ENCODE measurements around the gene SERPINB7. TPM values are rescaled to one million over a fixed set of nuclear protein-coding genes. Genes with fewer than 3 reads are reported as not detected.

The SERPINB7 gene
- total RNA-seq, 1 experiment from 2014 or later: 74.5 TPM

DNA sequence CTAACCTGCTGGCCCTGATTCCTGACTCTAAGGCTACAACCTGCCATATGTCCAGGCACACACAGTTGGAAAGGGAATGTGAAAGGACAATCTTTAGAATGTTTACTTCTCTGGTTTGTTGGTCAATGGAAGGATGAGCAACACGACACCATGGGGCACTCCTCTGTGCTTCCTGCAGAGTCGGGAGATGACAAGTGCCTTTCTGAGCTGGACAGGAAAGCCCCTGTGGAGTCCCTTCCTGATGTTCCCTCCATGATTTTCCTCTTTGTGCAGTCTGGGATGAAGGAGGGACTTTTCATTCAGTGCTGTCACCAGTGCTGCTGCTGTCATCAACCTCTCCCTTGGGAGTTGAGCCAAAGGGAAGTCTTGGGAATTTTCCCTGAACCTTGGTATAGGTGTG lies 22.6 kb upstream of the SERPINB7 start:
- Histone ChIP-seq H3K36me3 (ENCODE audit: low read depth, low read length) (no peaks in the 10 kb centered on the region), H3K9me2 (replicated peaks; ENCODE audit: low read length) (no peaks in the 10 kb centered on the region), H3K9me3 (ENCODE audit: low read length) (no peaks in the 10 kb centered on the region), H3K4me2 (ENCODE audit: low read length) (no peak overlapping the region), H3K4me1 (ENCODE audit: insufficient read depth, low read length) (no peaks in the 10 kb centered on the region; the same call in 1 of the 2 replicates), H3F3A (ENCODE audit: low read length, unreplicated experiment) (no peaks in the 10 kb centered on the region), H2AFZ (ENCODE audit: low read length) (no peak overlapping the region), H3K4me3 (ENCODE audit: low read length) (no peak overlapping the region), H3K79me2 (ENCODE audit: low read length) (no peaks in the 10 kb centered on the region), H3K9ac (ENCODE audit: low read length) (no peak overlapping the region), H3K27me3 (ENCODE audit: low read length) (no peaks in the 10 kb centered on the region), H3K27ac (ENCODE audit: low read length) (no peak overlapping the region), H4K20me1 (ENCODE audit: low read length) (no peaks in the 10 kb centered on the region)
- DNase-seq: no peak
- POLR2A ChIA-PET (ENCODE audit: unreplicated experiment): no interaction called here
- BruUV-seq (replicated peaks): no TSS peak
- TF ChIP-seq EZH2 (IDR thresholded peaks at IDR 0.05; ENCODE audit: low read length, unreplicated experiment) (no peak), EZH2phosphoT487 (IDR thresholded peaks at IDR 0.05; ENCODE audit: borderline replicate concordance, low read length) (no peak)
- ATAC-seq: no peak
- CTCF ChIA-PET: no interaction called here
- intact Hi-C loops (cut with micrococcal nuclease): no loop called here

DNA sequence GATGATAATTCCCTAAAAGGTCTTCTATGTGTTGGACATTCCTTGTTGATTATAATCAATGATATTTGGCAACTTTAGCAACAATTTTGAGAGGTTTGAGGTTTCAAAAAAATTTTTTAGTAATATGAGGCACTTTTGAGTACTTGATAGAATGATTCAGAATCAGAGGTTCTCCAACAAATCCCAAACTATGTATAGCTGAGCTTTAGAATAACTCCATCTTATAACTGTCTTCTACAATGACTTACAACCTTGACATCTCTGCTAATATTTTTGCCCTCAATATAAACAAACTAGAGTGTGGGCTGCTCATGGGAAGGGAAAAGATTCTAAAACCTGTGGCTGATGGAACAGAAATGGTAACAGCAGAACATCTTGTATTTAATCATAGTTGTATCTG lies 21.5 kb upstream of the SERPINB7 start:
- no peak overlapping the region for H3K27ac ChIP-seq (ENCODE audit: low read length)
- intact Hi-C loops (cut with micrococcal nuclease): no loop called here
- no peaks in the 10 kb centered on the region for H3K79me2 ChIP-seq (ENCODE audit: low read length)
- no TSS peak for BruUV-seq (replicated peaks)
- H3K9ac ChIP-seq (ENCODE audit: low read length): no peak overlapping the region
- H3K4me3 ChIP-seq (ENCODE audit: low read length): no peak overlapping the region
- no peak overlapping the region for H2AFZ ChIP-seq (ENCODE audit: low read length)
- CTCF ChIA-PET: no interaction called here
- no peak for ATAC-seq
- no peaks in the 10 kb centered on the region for H3F3A ChIP-seq (ENCODE audit: low read length, unreplicated experiment)
- DNase-seq: no peak
- H3K4me2 ChIP-seq (ENCODE audit: low read length): no peak overlapping the region
- TF ChIP-seq, protein P1, sequence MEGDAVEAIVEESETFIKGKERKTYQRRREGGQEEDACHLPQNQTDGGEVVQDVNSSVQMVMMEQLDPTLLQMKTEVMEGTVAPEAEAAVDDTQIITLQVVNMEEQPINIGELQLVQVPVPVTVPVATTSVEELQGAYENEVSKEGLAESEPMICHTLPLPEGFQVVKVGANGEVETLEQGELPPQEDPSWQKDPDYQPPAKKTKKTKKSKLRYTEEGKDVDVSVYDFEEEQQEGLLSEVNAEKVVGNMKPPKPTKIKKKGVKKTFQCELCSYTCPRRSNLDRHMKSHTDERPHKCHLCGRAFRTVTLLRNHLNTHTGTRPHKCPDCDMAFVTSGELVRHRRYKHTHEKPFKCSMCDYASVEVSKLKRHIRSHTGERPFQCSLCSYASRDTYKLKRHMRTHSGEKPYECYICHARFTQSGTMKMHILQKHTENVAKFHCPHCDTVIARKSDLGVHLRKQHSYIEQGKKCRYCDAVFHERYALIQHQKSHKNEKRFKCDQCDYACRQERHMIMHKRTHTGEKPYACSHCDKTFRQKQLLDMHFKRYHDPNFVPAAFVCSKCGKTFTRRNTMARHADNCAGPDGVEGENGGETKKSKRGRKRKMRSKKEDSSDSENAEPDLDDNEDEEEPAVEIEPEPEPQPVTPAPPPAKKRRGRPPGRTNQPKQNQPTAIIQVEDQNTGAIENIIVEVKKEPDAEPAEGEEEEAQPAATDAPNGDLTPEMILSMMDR (conservative IDR thresholded peaks at IDR 0.05; ENCODE audit: low read depth, low read length): no peak
- TF ChIP-seq EZH2phosphoT487 (IDR thresholded peaks at IDR 0.05; ENCODE audit: borderline replicate concordance, low read length): no peak
- TF ChIP-seq EZH2 (IDR thresholded peaks at IDR 0.05; ENCODE audit: low read length, unreplicated experiment): no peak
- no peaks in the 10 kb centered on the region for H3K9me3 ChIP-seq (ENCODE audit: low read length)
- no peaks in the 10 kb centered on the region for H3K9me2 ChIP-seq (replicated peaks; ENCODE audit: low read length)
- no peaks in the 10 kb centered on the region for H3K27me3 ChIP-seq (ENCODE audit: low read length)
- no peaks in the 10 kb centered on the region for H4K20me1 ChIP-seq (ENCODE audit: low read length)
- no peaks in the 10 kb centered on the region for H3K36me3 ChIP-seq (ENCODE audit: low read depth, low read length)
- POLR2A ChIA-PET (ENCODE audit: unreplicated experiment): interaction anchor here (0.7 kb wide), 1 partner anchor 92 kb away, joined by 3 read pairs; no protein-coding TSS in a partner anchor
- no peaks in the 10 kb centered on the region; the same call in 1 of the 2 replicates for H3K4me1 ChIP-seq (ENCODE audit: insufficient read depth, low read length)

GRCh38 chr18:63757541-63757940 lies 17.7 kb upstream of the SERPINB7 start:
- POLR2A ChIA-PET (ENCODE audit: unreplicated experiment): no interaction called here
- no peak for ATAC-seq
- H3F3A ChIP-seq (ENCODE audit: low read length, unreplicated experiment): peaks cover 8% of the 10 kb centered on the region

More at GRCh38 chr18:63757541-63757940, 17.7 kb upstream of the SERPINB7 start:
- Histone ChIP-seq H3K79me2 (ENCODE audit: low read length) (no peaks in the 10 kb centered on the region), H4K20me1 (ENCODE audit: low read length) (no peaks in the 10 kb centered on the region), H3K4me3 (ENCODE audit: low read length) (no peak overlapping the region), H3K9ac (ENCODE audit: low read length) (no peak overlapping the region), H3K4me2 (ENCODE audit: low read length) (no peak overlapping the region), H3K27me3 (ENCODE audit: low read length) (no peaks in the 10 kb centered on the region), H3K4me1 (ENCODE audit: insufficient read depth, low read length) (peaks cover 9% of the 10 kb centered on the region), H3K9me2 (replicated peaks; ENCODE audit: low read length) (no peaks in the 10 kb centered on the region), H3K36me3 (ENCODE audit: low read depth, low read length) (0 out of 2 replicates have a peak, but pooled peaks cover 6% of the 10 kb centered on the region), H3K9me3 (ENCODE audit: low read length) (peaks cover 8% of the 10 kb centered on the region), H3K27ac (ENCODE audit: low read length) (no peak overlapping the region), H2AFZ (ENCODE audit: low read length) (no peak overlapping the region)
- intact Hi-C loops (cut with micrococcal nuclease): no loop called here
- DNase-seq: no peak
- CTCF ChIA-PET: interaction anchor here (0.7 kb wide), 1 partner anchor 955 kb away, joined by 8 read pairs; no protein-coding TSS in a partner anchor
- no TSS peak for BruUV-seq (replicated peaks)
- TF ChIP-seq, protein P1 (conservative IDR thresholded peaks at IDR 0.05; ENCODE audit: low read depth, low read length): no peak
- no peak for TF ChIP-seq EZH2 (IDR thresholded peaks at IDR 0.05; ENCODE audit: low read length, unreplicated experiment)
- TF ChIP-seq EZH2phosphoT487 (IDR thresholded peaks at IDR 0.05; ENCODE audit: borderline replicate concordance, low read length): no peak
